Kidney epithelial cell (primary cell): ENCODE results near the gene UNC79. TPM values are rescaled to one million over a fixed set of nuclear protein-coding genes. Genes with fewer than 3 reads are reported as not detected.

ENCODE experiments used
- DNase-seq: peaks from one replicate; pipeline ENCODE4 v3.0.0-alpha.2; 2010; ENCODE audit warnings: low read depth
- H3K27me3 ChIP-seq: 2 replicates; pipeline ENCODE4 v1.6.0; 2011; ENCODE audit warnings: low read length; ENCODE audit not compliant: control insufficient read depth, insufficient read depth
- H3K36me3 ChIP-seq: 2 replicates; pipeline ENCODE4 v1.5.1; 2011; ENCODE audit warnings: low read length; ENCODE audit not compliant: control insufficient read depth, insufficient read depth
- H3K4me3 ChIP-seq: 2 replicates; pipeline ENCODE4 v1.5.1; 2011; ENCODE audit warnings: low read depth, mild to moderate bottlenecking, control low read depth, low read length
- total RNA-seq: library from RNA; depleted of rRNA; stranded (reverse); fragments of >200 nt; gene quantifications from 2 replicates; pipeline ENCODE4 v1.2.3, GENCODE V29; 2015
- TF ChIP-seq, protein P1 (sequence below): IDR thresholded peaks from 2 replicates; pipeline ENCODE4 v1.5.1; 2011; ENCODE audit warnings: mild to moderate bottlenecking, moderate library complexity, low read length, control low read depth, inconsistent platforms; ENCODE audit not compliant: insufficient read depth, poor library complexity, severe bottlenecking

UNC79 gene
- total RNA-seq, 1 donor from 2014 or later, result 0.13 TPM

DNA sequence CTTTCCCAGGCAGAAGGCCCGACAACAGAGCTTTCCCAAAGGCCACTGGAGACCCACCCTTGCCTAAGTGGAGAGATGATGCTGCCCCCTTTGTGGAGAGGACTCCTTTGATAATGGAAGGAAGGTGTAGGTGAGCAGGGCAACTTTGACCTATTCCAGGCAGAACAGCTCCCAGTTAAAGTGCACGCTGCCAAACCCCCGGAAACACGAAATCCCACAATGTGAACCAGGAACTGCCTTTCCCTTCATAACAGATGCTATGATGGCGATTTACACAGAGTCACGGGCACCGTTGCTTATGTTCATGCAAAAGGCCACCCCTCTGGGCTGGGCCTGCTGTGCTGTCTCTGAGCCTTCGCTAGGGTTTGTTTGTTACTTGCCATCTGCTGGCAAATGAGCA is 322.9 kb downstream of the UNC79 start:
- TF ChIP-seq, protein P1, sequence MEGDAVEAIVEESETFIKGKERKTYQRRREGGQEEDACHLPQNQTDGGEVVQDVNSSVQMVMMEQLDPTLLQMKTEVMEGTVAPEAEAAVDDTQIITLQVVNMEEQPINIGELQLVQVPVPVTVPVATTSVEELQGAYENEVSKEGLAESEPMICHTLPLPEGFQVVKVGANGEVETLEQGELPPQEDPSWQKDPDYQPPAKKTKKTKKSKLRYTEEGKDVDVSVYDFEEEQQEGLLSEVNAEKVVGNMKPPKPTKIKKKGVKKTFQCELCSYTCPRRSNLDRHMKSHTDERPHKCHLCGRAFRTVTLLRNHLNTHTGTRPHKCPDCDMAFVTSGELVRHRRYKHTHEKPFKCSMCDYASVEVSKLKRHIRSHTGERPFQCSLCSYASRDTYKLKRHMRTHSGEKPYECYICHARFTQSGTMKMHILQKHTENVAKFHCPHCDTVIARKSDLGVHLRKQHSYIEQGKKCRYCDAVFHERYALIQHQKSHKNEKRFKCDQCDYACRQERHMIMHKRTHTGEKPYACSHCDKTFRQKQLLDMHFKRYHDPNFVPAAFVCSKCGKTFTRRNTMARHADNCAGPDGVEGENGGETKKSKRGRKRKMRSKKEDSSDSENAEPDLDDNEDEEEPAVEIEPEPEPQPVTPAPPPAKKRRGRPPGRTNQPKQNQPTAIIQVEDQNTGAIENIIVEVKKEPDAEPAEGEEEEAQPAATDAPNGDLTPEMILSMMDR, result no peak
- Histone ChIP-seq H3K36me3 (no peaks in the 10 kb centered on the region), H3K4me3 (no peak overlapping the region), H3K27me3 (no peaks in the 10 kb centered on the region)
- DNase-seq, result no peak

- no peaks in the 10 kb centered on the region for H3K36me3 ChIP-seq
- TF ChIP-seq, protein P1, result no peak
- no peak for DNase-seq
- H3K4me3 ChIP-seq, result no peak overlapping the region
- H3K27me3 ChIP-seq, result no peaks in the 10 kb centered on the region
Measured at GRCh38 chr14:93757206-93757605, 326.5 kb downstream of the UNC79 start.

Other genes starting within 250 kb of the UNC79 start
- 26.1 and 26.2 TPM in 2 replicates for gene MOAP1, start 246.0 kb upstream of the UNC79 start, total RNA-seq
- 14.1 and 17.0 TPM in 2 replicates for gene LYSET, start 245.6 kb upstream of the UNC79 start, total RNA-seq
- 13.5 and 14.9 TPM in 2 replicates for gene GON7, start 223.9 kb upstream of the UNC79 start, total RNA-seq
- 12.5 and 16.1 TPM in 2 replicates for gene UBR7, start 223.7 kb upstream of the UNC79 start, total RNA-seq
- gene BTBD7, start 97.9 kb upstream of the UNC79 start, total RNA-seq, result 27.5 and 29.6 TPM in 2 replicates
- gene COX8C, start 83.8 kb upstream of the UNC79 start, total RNA-seq, result not detected in 2 replicates